ENCODE data around the gene EGLN3.
"Not testable (repeated sequence)": the region's sequence is repeated elsewhere in the genome, so short reads cannot be mapped to it uniquely, and the experiment has no call there.

Gene EGLN3

DNA sequence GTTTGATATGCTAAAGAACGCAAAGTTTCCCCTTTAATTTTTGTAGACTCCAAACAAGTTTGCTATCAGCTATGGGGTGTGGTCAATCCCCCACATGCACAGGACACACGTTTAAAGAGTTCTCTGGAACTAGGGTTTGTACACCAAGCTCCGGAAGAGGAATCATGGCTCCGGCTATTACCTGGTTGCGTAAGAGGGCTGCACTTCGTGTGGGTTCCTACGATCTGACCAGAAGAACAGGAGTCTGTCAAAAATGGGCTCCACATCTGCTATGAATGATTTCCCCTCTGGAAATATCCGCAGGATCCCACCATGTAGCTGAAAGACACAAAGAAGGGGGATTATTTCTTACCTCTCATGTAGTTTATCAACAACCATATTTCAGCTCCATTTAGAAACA lies 22.0 kb downstream of the EGLN3 start:
- H3K36me3 ChIP-seq (ENCODE audit: insufficient read depth, low read length), result no peaks in the 10 kb centered on the region
- peaks cover 2% of the 10 kb centered on the region for H3K27me3 ChIP-seq (ENCODE audit: insufficient read depth, low read length)
- H3K4me1 ChIP-seq (ENCODE audit: insufficient read depth, low read length), result peaks cover 10% of the 10 kb centered on the region
- H2AFZ ChIP-seq (ENCODE audit: low read depth, low read length), result no peak overlapping the region
- no peaks in the 10 kb centered on the region for H3K9me3 ChIP-seq (ENCODE audit: low read length)
- no peak overlapping the region for H3K4me3 ChIP-seq (ENCODE audit: low read length)

DNA sequence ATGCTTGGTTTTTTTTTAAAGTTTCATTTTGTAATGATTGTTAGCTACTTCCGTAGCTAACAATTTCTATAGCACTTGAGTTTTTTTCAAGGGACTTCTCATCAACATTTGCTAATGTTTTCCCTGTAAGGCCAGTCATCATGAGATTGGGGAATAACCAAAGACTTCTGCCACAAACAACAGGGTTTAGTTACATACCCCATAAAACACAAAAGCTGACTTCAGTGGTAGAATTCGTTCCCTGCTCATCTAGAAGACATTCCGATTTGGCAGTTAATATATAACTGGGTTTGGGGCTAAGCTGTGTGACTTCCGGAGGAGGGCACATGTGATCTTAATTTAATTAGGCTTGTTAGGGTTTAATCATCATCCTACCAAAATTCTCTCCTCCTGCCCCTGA lies 22.9 kb downstream of the EGLN3 start:
- no peak overlapping the region for H3K4me3 ChIP-seq (ENCODE audit: low read length)
- H3K27me3 ChIP-seq (ENCODE audit: insufficient read depth, low read length), result peaks cover 2% of the 10 kb centered on the region
- no peaks in the 10 kb centered on the region for H3K9me3 ChIP-seq (ENCODE audit: low read length)
- no peak overlapping the region for H2AFZ ChIP-seq (ENCODE audit: low read depth, low read length)
- peaks cover 5% of the 10 kb centered on the region for H3K4me1 ChIP-seq (ENCODE audit: insufficient read depth, low read length)
- H3K36me3 ChIP-seq (ENCODE audit: insufficient read depth, low read length), result no peaks in the 10 kb centered on the region

DNA sequence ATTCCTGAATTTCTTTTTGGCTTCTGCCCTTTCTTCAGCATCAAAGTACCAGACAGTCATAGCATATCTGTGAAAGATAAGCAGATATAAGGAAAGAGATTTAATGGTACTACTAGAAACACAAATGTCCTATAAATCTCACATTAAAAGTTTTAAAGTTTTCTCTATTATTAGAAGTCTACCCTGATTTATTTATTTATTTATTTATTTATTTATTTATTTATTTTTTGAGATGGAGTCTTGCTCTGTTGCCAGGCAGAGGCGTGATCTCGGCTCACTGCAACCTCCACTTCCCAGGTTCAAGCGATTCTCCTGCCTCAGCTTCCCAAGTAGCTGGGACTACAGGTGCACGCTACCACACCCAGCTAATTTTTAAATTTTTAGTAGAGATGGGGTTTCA lies 23.9 kb downstream of the EGLN3 start:
- H3K4me3 ChIP-seq (ENCODE audit: low read length); H2AFZ ChIP-seq (ENCODE audit: low read depth, low read length); H3K9me3 ChIP-seq (ENCODE audit: low read length); H3K4me1 ChIP-seq (ENCODE audit: insufficient read depth, low read length); H3K36me3 ChIP-seq (ENCODE audit: insufficient read depth, low read length); H3K27me3 ChIP-seq (ENCODE audit: insufficient read depth, low read length): not testable (repeated sequence)

DNA sequence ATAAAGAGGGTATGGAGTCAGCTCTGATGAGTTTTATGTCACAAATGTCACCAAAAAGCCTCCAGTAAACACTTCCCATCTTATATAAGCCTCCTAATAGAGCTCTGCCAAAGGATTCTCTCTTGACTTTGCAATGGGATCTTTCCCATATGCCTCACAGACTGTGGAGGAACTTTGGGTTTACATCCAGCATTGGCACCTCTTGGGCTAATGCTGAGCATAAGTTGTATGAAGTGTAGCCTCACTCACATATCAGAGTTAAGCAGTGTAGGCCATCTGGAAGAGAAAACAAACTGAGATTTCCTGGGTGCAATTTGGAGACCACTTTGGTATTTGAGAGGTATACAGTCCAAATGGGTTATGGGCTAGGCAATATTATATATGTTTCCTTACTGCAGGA lies 24.9 kb downstream of the EGLN3 start:
- Histone ChIP-seq H3K9me3 (ENCODE audit: low read length) (no peaks in the 10 kb centered on the region), H3K4me3 (ENCODE audit: low read length) (no peak overlapping the region), H3K27me3 (ENCODE audit: insufficient read depth, low read length) (peaks cover 2% of the 10 kb centered on the region), H3K36me3 (ENCODE audit: insufficient read depth, low read length) (no peaks in the 10 kb centered on the region), H2AFZ (ENCODE audit: low read depth, low read length) (no peak overlapping the region), H3K4me1 (ENCODE audit: insufficient read depth, low read length) (no peaks in the 10 kb centered on the region)

DNA sequence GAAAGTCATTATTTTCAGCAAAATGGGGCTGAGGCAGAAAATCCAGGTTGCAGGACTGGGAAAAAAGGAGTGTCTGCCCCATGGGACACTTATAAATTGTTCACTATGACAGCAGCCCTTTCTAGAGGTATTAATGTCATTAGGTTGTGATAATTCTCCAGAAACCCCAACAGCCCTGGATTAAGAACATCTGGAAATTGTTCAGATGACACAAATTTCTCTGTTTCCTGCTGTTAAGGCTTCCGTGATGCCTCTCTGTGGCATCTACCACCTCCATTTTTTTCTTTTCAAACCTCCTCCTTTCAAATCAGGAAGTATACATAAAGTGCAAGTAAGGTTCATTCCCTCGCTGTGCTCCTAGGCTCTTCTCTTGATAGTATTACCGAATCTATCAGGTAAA lies 25.6 kb downstream of the EGLN3 start:
- Histone ChIP-seq H3K9me3 (ENCODE audit: low read length) (no peaks in the 10 kb centered on the region), H3K4me3 (ENCODE audit: low read length) (no peak overlapping the region), H3K4me1 (ENCODE audit: insufficient read depth, low read length) (no peaks in the 10 kb centered on the region), H3K27me3 (ENCODE audit: insufficient read depth, low read length) (peaks cover 2% of the 10 kb centered on the region), H2AFZ (ENCODE audit: low read depth, low read length) (no peak overlapping the region), H3K36me3 (ENCODE audit: insufficient read depth, low read length) (no peaks in the 10 kb centered on the region)

DNA sequence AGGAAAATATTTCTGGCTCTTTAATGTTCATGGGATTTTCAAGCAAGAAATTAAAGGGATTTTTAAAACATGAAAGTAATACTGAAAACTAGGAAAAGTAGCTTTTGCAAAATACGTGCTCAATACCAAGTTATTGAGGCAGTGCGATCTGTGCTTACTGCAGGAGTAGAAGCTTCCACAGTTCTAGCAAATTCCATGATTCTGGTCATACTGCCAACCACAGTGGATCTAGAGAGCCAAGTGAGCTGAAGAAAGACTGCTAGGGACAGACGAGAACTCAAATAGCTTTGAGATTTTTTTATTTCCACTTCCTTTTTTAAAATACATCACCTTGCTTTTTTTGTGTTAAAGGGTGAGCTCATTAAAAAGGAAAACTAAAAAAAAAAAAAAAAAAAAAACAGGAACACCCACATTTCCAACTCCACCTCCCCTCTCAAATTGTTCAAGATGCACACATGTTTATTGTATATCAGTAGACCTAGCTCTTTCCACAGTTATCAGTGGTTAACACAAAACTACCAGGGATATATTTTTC lies 26.2 kb downstream of the EGLN3 start:
- Histone ChIP-seq H3K27me3 (ENCODE audit: insufficient read depth, low read length) (peaks cover 2% of the 10 kb centered on the region), H3K9me3 (ENCODE audit: low read length) (no peaks in the 10 kb centered on the region), H3K4me1 (ENCODE audit: insufficient read depth, low read length) (no peaks in the 10 kb centered on the region), H3K36me3 (ENCODE audit: insufficient read depth, low read length) (no peaks in the 10 kb centered on the region), H2AFZ (ENCODE audit: low read depth, low read length) (no peak overlapping the region), H3K4me3 (ENCODE audit: low read length) (no peak overlapping the region)

DNA sequence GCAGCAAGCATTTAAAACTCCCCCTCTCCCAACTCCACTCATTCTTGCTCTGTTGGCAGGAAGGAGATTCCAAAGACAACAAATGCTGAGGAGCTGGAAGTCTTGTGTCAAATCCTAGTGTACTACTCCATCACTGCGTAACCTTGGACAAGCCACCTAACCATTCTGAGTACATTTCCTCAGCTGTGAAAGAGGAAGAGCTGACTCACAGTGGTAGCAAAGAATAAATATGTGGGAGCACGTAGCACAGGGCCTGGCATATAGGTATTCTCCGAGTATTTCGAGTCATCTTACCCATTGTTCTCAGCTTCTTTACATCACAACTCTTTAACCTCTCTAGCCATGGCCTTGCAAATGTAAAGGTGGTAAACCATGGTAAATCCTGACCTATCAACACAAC lies 28.7 kb downstream of the EGLN3 start:
- Histone ChIP-seq H3K4me1 (ENCODE audit: insufficient read depth, low read length) (no peaks in the 10 kb centered on the region), H2AFZ (ENCODE audit: low read depth, low read length) (no peak overlapping the region), H3K9me3 (ENCODE audit: low read length) (no peaks in the 10 kb centered on the region), H3K4me3 (ENCODE audit: low read length) (no peak overlapping the region), H3K27me3 (ENCODE audit: insufficient read depth, low read length) (no peaks in the 10 kb centered on the region), H3K36me3 (ENCODE audit: insufficient read depth, low read length) (no peaks in the 10 kb centered on the region)

DNA sequence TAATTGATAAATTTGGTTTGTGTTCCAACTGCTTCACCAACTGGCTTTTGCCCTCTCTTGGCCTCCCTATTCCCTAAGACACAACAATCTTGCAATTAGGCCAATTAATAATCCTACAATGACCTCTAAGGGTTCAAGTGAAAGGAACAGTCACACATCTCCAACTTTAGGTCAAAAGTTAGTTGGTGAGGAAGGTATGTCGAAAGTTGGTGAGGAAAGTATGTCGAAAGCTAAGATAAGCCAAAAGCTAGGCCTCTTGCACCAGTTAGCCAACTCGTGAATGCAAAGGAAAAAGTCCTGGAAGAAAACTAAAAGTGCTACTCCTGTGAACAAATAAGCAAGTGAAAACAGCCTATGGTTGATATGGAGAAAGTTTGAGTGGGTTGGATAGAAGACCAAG lies 32.6 kb downstream of the EGLN3 start:
- no peaks in the 10 kb centered on the region for H3K27me3 ChIP-seq (ENCODE audit: insufficient read depth, low read length)
- H3K36me3 ChIP-seq (ENCODE audit: insufficient read depth, low read length), result no peaks in the 10 kb centered on the region
- H3K9me3 ChIP-seq (ENCODE audit: low read length), result no peaks in the 10 kb centered on the region
- no peak overlapping the region for H3K4me3 ChIP-seq (ENCODE audit: low read length)
- no peak overlapping the region for H2AFZ ChIP-seq (ENCODE audit: low read depth, low read length)
- H3K4me1 ChIP-seq (ENCODE audit: insufficient read depth, low read length), result no peaks in the 10 kb centered on the region

DNA sequence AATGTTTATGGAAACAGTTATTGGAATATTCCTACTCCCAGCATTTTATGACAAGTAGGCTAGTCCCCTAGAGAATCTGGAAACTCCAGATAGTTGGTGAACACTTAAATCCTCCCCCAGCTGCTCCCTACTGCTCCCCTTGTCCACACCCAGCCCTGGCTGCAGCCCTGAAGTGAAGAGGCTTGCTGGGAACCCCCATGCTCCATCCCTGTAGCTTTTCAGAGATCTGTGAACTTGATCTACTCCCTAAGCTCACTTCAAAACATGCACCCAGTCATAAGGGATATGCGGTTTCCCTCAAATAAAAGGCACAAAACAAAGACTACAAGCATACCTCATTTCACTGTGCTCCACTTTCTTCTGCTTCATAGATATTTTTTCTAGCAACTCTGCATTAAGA lies 33.2 kb downstream of the EGLN3 start:
- Histone ChIP-seq H3K4me3 (ENCODE audit: low read length) (no peak overlapping the region), H3K4me1 (ENCODE audit: insufficient read depth, low read length) (no peaks in the 10 kb centered on the region), H3K27me3 (ENCODE audit: insufficient read depth, low read length) (no peaks in the 10 kb centered on the region), H2AFZ (ENCODE audit: low read depth, low read length) (no peak overlapping the region), H3K36me3 (ENCODE audit: insufficient read depth, low read length) (no peaks in the 10 kb centered on the region), H3K9me3 (ENCODE audit: low read length) (no peaks in the 10 kb centered on the region)

DNA sequence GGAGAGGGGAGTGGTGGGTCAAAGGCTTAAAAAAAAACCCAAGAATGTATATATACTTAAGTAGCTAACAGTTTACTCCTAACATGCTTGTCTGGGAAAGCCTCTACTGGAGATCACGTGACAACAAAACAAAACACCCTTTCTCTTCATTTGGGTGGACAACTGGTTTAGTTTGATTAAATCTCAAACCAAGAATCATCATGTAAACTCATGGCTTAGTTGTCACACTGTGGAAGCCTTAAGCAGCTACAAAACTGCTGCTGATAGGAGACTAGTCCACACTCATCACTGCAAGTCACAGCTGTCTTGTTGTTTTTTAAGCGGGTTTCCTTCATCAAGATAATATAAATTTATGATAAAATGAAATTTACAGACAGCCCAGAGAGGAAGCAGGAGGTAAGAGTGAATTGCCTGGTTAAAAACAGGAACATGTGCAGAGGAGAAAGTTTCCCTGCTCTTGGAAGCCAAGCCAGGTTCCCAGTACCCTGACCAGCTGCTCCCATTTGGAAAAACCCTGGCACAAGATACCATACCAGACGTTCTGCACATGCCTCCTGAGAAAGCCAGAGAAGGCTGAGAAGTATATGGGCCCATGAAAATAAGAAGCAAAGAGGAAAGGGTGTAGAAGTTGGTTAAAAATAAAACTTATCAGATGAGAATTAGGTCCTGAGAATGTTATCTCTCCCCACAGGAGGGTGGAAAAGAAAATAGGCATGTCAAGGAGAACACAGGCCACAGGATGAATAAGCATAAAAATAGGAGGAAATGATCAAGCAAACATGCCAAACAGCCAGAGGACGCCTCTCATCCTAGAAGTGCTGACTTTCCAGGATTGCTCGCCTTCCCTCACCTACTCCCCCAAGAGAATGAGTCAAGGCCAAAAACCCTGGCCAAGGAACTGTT lies 34.0 kb downstream of the EGLN3 start:
- Histone ChIP-seq H3K27me3 (ENCODE audit: insufficient read depth, low read length) (no peaks in the 10 kb centered on the region), H3K4me1 (ENCODE audit: insufficient read depth, low read length) (no peaks in the 10 kb centered on the region), H3K9me3 (ENCODE audit: low read length) (no peaks in the 10 kb centered on the region), H3K36me3 (ENCODE audit: insufficient read depth, low read length) (no peaks in the 10 kb centered on the region), H3K4me3 (ENCODE audit: low read length) (no peak overlapping the region), H2AFZ (ENCODE audit: low read depth, low read length) (no peak overlapping the region)

DNA sequence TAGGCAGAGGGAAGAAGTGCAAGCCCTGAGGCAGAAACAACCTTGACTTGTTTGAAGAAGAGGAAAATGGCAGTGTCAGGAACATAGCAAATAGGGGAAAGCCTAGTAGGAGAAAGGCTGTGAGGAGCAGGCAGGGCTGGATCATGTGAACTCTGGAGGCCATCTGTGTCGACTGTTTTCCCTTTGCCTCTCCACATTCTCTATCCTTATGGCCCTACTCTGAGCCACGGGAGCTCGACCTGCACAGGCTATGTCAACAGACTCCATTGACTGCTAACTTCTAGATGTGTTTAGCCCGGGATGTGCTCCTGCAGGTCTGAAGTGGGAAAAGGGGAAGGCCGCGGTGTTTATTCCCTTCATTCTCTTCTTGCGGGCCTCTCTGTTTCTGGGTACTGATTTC lies 35.2 kb downstream of the EGLN3 start:
- H3K27me3 ChIP-seq (ENCODE audit: insufficient read depth, low read length), result no peaks in the 10 kb centered on the region
- H2AFZ ChIP-seq (ENCODE audit: low read depth, low read length), result no peak overlapping the region
- no peak overlapping the region for H3K4me3 ChIP-seq (ENCODE audit: low read length)
- no peaks in the 10 kb centered on the region for H3K9me3 ChIP-seq (ENCODE audit: low read length)
- H3K36me3 ChIP-seq (ENCODE audit: insufficient read depth, low read length), result no peaks in the 10 kb centered on the region
- H3K4me1 ChIP-seq (ENCODE audit: insufficient read depth, low read length), result no peaks in the 10 kb centered on the region

DNA sequence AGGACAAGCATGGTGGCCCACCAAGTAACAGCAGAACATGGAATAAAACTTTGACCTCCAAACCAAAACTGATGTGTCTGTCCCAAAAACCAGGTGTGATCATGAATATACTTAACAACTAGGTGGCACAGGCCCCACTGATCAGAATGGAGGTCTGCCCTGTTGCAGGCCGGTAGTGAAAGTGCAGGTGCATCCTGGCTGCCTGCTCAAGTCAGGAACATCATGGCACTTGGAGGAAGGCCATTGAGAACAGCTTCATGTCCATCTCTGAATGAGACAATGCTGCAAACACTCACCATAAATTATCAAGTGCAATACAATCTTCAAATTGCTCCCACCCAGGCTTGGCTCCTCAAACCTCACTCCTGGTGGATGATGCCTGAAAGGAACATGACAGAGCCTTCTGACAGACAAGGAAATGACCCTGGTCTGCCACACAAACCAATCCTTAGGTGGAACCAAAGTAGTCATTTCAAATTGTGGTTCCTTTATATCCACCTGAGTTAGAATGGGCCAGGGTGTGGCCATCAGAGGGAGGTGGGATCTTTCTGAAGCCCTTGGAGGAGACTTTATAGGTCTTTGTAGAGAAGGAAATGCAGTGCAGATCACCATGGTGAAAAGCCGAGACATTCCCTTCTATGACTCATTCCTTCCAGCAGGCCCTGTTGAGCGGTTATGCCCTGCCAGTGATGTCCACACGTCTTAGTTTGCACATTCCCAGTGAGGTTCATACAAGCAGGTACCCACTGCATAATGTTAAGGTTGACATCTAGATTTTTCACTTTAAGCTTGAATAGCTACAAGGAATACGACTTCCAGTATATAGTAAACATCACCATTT lies 36.0 kb downstream of the EGLN3 start:
- H2AFZ ChIP-seq (ENCODE audit: low read depth, low read length), result no peak overlapping the region
- H3K4me3 ChIP-seq (ENCODE audit: low read length), result no peak overlapping the region
- no peaks in the 10 kb centered on the region for H3K36me3 ChIP-seq (ENCODE audit: insufficient read depth, low read length)
- H3K9me3 ChIP-seq (ENCODE audit: low read length), result no peaks in the 10 kb centered on the region
- H3K27me3 ChIP-seq (ENCODE audit: insufficient read depth, low read length), result no peaks in the 10 kb centered on the region
- H3K4me1 ChIP-seq (ENCODE audit: insufficient read depth, low read length), result no peaks in the 10 kb centered on the region

DNA sequence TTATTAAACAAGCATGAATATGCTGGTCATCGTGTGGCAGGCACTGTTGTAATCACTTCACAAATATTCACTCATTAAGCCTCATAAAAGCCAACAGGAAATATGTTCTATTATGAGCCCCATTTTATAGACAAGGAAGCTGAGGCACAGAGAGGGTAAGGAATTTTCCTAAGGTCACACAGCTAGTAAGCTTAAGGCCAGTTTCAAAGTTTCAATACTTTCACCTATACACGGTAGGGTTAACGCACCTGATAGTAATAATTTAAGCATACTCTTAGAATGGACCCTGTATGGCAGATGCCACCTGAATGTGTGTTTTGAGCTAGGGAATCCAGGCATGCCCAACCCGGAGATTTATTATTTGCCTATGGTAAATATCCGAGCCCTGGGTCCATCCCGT lies 39.8 kb downstream of the EGLN3 start:
- Histone ChIP-seq H2AFZ (ENCODE audit: low read depth, low read length) (no peak overlapping the region), H3K9me3 (ENCODE audit: low read length) (no peaks in the 10 kb centered on the region), H3K36me3 (ENCODE audit: insufficient read depth, low read length) (no peaks in the 10 kb centered on the region), H3K4me1 (ENCODE audit: insufficient read depth, low read length) (no peaks in the 10 kb centered on the region), H3K27me3 (ENCODE audit: insufficient read depth, low read length) (no peaks in the 10 kb centered on the region), H3K4me3 (ENCODE audit: low read length) (no peak overlapping the region)
